Measurements from ENCODE around the gene TFPT. TPM values are rescaled to one million over a fixed set of nuclear protein-coding genes. Genes with fewer than 3 reads are reported as not detected.

The TFPT gene
- total and polyA plus RNA-seq, 4 donors, result 12.1 to 32.9 (median 22.6) TPM

DNA sequence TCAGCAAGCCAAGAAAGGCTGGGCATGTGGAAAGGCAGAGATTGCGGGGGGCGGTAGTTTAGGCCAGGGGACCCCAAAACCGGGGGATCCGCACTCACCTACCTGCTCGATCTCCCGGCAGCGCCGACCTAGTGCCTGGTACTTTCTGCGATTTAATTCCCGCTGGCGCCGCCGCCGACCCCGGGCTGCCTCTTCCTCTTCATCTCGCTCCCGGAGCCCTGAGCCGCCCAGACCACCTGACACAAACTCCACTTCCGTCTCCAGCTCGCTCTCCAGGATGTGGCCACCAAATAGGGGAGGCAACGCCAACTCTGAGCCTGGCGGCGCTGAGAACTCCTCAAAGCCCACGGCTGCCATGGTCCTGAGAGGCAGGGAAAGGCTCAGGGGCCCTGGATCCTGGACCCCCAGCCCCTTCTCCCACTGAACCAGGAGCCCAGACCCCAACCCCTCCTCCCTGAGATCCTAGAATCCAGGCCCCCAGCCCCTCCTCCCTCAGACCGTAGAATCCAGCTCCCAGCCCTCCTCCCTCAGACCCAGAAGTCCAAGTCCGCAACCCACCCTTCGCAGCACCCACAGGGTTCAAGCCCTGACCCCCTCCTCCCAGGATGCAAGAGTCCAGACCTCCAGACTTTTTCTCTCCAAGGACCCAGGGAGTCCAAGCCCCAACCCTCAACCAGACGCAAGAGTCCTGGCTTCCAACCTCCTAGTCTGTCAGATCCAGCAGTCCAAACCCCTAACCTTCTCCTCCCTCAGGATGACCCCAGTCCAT is 933 bp downstream of the TFPT start:
- 11 to 19% methylated on average over 28 of the region's 28 CpGs for WGBS, 2 donors
- Histone ChIP-seq H3K4me1 (ENCODE audit: control insufficient read depth in 5 of 5, insufficient read depth in 5 of 5, low read length in 5 of 5) (peaks cover 0 to 17% (median 0%) of the 10 kb centered on the region in 5 donors), H3K36me3 (ENCODE audit: control insufficient read depth in 4 of 4, insufficient read depth in 4 of 4, low read length in 4 of 4) (peaks cover 3 to 18% (median 10%) of the 10 kb centered on the region in 4 donors), H3K9me3 (ENCODE audit: control insufficient read depth in 4 of 4, insufficient read depth in 3 of 4, low read length in 3 of 4) (no peaks in the 10 kb centered on the region), H3K27ac (ENCODE audit: low read depth in 1 of 2, low read length in 1 of 2) (peak overlapping the region in 1 of 2 donors; percentile 95), H3K9ac (ENCODE audit: insufficient read depth in 1 of 2, low read length in 2 of 2) (peak overlapping the region; percentile 78 to 87), H3K27me3 (ENCODE audit: control insufficient read depth in 3 of 3, insufficient read depth in 3 of 3, low read length in 2 of 3) (no peaks in the 10 kb centered on the region), H3K4me3 (peak overlapping the region; percentile 73)
- TF ChIP-seq CTCF (IDR thresholded peaks at IDR 0.05; ENCODE audit: control extremely low read depth, extremely low read depth), result no peak
- ATAC-seq (ENCODE audit: insufficient read depth, low FRiP score) (peak; percentile 5), DNase-seq (no peak)

DNA sequence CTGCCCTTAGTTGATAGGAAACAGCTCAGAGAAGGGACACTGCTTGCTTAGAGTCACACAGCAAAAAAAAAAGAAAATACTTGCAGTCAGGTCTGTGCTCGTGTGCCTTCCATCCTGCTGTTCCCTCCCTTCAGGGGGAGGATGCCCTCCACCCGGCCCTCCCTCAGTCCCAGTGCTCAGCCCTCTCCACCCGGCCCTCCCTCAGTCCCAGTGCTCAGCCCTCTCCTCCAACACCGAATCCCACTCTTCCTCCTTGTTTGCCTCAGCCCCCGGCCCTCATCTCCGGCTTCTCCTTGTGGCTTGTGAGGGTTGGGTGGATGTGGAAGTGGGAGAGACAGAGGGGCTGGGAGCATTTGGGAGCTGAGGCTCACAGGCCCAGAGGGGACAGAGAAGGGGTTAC is 5.8 kb downstream of the TFPT start:
- Histone ChIP-seq H3K9me3 (ENCODE audit: control insufficient read depth in 4 of 4, insufficient read depth in 3 of 4, low read length in 3 of 4) (no peaks in the 10 kb centered on the region), H3K36me3 (ENCODE audit: control insufficient read depth in 4 of 4, insufficient read depth in 4 of 4, low read length in 4 of 4) (peaks cover 8 to 49% (median 14%) of the 10 kb centered on the region in 4 donors), H3K4me1 (ENCODE audit: control insufficient read depth in 5 of 5, insufficient read depth in 5 of 5, low read length in 5 of 5) (peaks cover 0 to 7% (median 0%) of the 10 kb centered on the region in 5 donors), H3K9ac (ENCODE audit: insufficient read depth in 1 of 2, low read length in 2 of 2) (no peak overlapping the region), H3K4me3 (no peak overlapping the region), H3K27ac (ENCODE audit: low read depth in 1 of 2, low read length in 1 of 2) (no peak overlapping the region), H3K27me3 (ENCODE audit: control insufficient read depth in 3 of 3, insufficient read depth in 3 of 3, low read length in 2 of 3) (no peaks in the 10 kb centered on the region)
- ATAC-seq (ENCODE audit: insufficient read depth, low FRiP score), result no peak
- WGBS, 2 donors, result 81 to 86% methylated on average over 6 of the region's 6 CpGs
- no peak for TF ChIP-seq CTCF (IDR thresholded peaks at IDR 0.05; ENCODE audit: control extremely low read depth, extremely low read depth)
- DNase-seq, result no peak

DNA sequence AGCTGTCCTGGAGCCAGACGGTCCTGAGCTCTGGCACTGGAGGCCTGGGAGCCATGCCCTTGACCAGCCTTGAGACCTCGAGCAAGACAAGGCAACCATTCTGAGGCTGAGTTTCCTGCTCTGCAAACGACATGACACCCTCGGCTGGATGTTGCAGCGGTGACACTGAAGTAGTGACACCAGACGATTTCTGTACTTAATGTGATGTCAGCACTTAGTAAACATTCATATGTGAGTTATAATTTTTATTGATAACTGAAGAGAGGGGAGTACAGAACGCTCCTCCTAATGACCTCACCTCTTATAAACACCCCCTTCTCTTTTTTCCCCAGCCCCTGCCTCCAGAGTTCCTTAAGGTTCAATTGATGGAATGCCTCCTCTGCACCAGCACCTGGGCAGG is 7.0 kb downstream of the TFPT start:
- no peak for TF ChIP-seq CTCF (IDR thresholded peaks at IDR 0.05; ENCODE audit: control extremely low read depth, extremely low read depth)
- 82 to 84% methylated on average over 7 of the region's 7 CpGs for WGBS, 2 donors
- H3K36me3 ChIP-seq (ENCODE audit: control insufficient read depth in 4 of 4, insufficient read depth in 4 of 4, low read length in 4 of 4), result peaks cover 8 to 49% (median 14%) of the 10 kb centered on the region in 4 donors
- H3K27me3 ChIP-seq (ENCODE audit: control insufficient read depth in 3 of 3, insufficient read depth in 3 of 3, low read length in 2 of 3), result no peaks in the 10 kb centered on the region
- H3K27ac ChIP-seq (ENCODE audit: low read depth in 1 of 2, low read length in 1 of 2), result no peak overlapping the region
- H3K4me3 ChIP-seq, result no peak overlapping the region
- no peak overlapping the region for H3K9ac ChIP-seq (ENCODE audit: insufficient read depth in 1 of 2, low read length in 2 of 2)
- ATAC-seq (ENCODE audit: insufficient read depth, low FRiP score) (no peak), DNase-seq (no peak)
- no peaks in the 10 kb centered on the region for H3K9me3 ChIP-seq (ENCODE audit: control insufficient read depth in 4 of 4, insufficient read depth in 3 of 4, low read length in 3 of 4)
- H3K4me1 ChIP-seq (ENCODE audit: control insufficient read depth in 5 of 5, insufficient read depth in 5 of 5, low read length in 5 of 5), result peaks cover 0 to 2% (median 0%) of the 10 kb centered on the region in 5 donors
